NCI-H2227 (cell line): ENCODE results near the gene RAB30.
A peak's percentile ranks its signal among the peaks of the same experiment; 100 is the strongest.
"Not testable (repeated sequence)": the region's sequence is repeated elsewhere in the genome, so short reads cannot be mapped to it uniquely, and the experiment has no call there.

Experiments
- DNase-seq: peaks from one replicate; lab custom pipeline; 2025; ENCODE audit not compliant: unreplicated experiment; lab: John Stamatoyannopoulos, UW

The RAB30 gene

GRCh38 chr11:82950502-82950901 lies 121.2 kb downstream of the RAB30 start:
- DNase-seq = not testable (repeated sequence)

- no peak for DNase-seq
Observed at GRCh38 chr11:82949352-82949751, 122.3 kb downstream of the RAB30 start.

DNA sequence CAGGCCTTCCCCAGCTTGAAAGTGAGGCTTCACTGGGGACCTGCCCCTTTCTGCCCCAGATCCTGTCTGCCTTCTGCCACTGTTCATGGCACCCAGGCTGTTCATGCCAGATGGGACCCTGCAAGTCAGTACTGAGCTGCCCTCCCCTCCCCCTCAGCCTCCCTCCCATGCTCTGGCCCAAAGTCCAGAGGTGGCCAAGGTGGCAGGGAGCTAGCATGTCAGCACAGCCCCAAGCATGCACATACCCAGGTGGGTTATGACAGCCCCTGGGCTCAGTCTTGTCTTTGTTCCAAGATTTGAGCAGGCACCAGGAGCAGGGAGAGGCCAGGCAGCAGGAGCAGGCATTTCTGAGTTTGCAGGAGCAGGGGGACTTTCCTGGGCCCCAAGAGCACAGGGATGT lies 126.0 kb downstream of the RAB30 start:
- DNase-seq = no peak

GRCh38 chr11:82945041-82945440 lies 126.7 kb downstream of the RAB30 start:
- DNase-seq = not testable (repeated sequence)

- DNase-seq = no peak
Observed at GRCh38 chr11:82944198-82944597, 127.5 kb downstream of the RAB30 start.

GRCh38 chr11:82943430-82943829 lies 128.3 kb downstream of the RAB30 start:
- DNase-seq = not testable (repeated sequence)

DNA sequence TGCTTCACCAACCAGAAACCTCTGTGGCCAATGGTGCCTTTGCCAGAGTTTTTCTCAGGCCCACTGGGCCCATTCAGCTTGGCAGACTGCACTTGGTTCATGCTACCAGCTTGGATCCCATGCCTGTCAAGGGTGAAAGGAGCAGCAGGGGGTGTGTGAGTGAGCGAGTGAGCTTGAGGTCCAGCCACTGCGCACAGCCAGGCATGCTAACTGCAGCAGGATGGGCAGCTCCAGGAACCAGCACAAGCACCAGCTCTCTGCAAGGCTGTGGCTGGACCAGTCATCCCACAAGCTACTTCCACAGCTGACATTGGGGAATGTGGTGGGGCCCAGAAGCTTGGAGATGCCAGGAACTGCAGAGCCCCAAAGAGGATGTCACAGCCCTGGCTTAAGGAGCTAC lies 129.3 kb downstream of the RAB30 start:
- no peak for DNase-seq

DNA sequence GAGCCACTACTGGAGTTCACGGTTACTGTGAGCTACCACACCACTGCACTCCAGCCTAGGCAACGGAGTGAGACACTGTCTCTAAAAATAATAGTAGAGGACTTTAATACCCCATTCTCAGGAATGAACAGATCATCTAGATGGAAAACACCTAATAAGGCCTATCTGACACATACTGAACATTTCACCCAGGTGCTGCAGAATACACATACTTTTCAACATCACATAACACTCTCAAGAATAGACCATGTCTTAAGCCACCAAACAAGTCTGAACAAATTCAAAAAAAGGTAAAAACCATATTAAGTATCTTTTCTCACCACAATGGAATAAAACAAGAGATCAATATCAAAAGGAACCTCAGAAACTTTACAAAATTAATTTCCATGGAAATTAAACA lies 132.2 kb downstream of the RAB30 start:
- no peak for DNase-seq

DNA sequence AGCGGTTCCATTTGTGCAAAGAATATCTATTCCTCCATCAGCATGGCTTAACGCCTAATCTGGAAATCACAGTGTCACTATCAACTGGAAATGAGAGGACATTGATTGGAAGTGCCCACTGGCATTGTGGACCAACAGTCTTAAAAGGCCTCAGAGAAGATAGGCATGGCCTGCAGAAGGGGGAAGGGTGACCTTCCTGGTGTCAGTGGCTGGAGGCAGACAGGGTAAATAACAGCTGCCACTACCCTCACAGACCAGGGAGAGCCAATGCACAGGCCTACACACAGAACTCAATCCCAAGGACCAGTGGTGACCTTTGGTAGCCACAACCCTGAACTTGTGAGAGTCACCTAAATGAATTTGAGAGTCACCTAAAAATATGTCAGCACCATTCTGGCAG lies 134.1 kb downstream of the RAB30 start:
- no peak for DNase-seq

GRCh38 chr11:82936261-82936660 lies 135.4 kb downstream of the RAB30 start:
- no peak for DNase-seq

GRCh38 chr11:82932564-82932963 lies 139.1 kb downstream of the RAB30 start:
- no peak for DNase-seq

- DNase-seq = no peak
Observed at GRCh38 chr11:82930734-82931133, 141.0 kb downstream of the RAB30 start.

GRCh38 chr11:82930229-82930628 lies 141.5 kb downstream of the RAB30 start:
- DNase-seq = no peak

GRCh38 chr11:82929121-82929520 lies 142.6 kb downstream of the RAB30 start:
- no peak for DNase-seq

DNA sequence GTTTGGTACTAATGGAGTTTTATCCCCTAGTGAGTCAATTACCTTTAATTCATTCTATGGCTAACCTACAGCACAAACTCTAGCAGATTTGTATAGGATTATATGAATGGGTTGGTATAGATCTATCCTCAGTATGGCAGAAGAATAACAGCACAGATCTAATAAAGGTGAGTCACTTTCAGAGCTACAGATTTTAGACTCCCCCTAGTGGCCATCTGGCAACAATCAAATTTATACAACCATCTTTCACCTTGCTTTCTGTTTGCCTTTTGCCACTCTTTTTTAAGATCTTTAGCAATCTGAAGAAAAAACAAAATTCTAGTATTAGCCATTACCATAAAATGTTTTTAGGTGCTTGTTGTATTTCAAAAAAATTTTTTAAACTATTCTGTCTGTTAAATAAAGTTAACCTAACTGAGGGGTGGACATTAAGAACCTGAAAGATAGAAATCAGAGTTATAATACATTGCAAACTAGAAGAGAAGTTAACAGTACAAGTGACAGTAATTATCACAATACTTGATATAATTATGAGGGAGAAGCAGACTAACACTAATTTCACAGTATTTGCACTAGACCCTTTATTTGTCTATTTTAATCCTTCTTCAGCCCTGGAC lies 144.3 kb downstream of the RAB30 start:
- DNase-seq = peak; percentile 47

- DNase-seq = no peak
Observed at GRCh38 chr11:82924522-82925224, 147.0 kb downstream of the RAB30 start.
